Measurements from ENCODE around the gene OR8K3.

OR8K3 gene
- 0 reads per million in 4 donors for total RNA-seq

DNA sequence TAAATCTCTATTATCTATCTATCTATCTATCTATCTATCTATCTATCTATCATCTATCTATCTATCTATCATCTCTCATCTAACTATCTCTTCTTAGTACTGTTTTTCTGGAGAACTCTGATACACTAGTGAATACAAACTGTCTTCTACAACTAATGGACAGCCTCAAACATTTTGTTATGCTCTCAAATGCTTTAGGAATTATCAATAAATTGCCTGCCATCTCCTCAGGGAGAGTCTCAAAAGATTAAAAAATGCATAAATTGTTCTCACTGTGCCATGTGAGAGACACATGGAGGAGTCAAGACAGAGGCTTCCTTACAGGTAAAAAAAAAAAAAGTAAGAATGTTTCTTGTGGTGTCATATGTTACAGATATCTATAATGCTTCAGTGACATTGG, at the start of gene OR8K3:
TSS of gene OR8K3 (plus strand) at position 301 of the 400 bp plus-strand sequence. CDS start 3,163 bp downstream, outside the sequence.
- no peak for DNase-seq

GRCh38 chr11:56271092-56271491, 43.9 kb upstream of the OR8K3 start:
- DNase-seq, result no peak

DNA sequence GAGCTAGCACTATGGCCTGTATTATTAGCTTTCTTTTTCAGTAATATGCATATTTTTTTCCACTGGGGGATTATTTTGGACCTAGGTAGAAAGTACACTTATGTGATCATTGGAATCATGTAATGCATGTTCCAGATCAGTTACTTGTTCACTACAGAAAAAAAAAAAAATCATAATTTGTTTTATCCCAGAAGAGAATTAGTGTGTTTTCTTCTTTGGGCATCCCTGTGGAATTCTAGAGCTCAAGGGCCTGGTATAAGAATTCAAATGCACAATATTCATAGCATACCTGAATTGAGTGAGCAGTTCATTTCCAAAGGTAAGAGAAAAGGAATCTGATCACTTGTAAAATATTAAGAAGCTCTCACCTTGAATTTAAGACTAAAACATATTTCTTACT, 41.1 kb upstream of the OR8K3 start, which contains the start of gene OR5T1:
TSS of gene OR5T1 (plus strand) at position 301 of the 400 bp plus-strand sequence. CDS start 1,485 bp downstream, outside the sequence.
- no peak for DNase-seq

- no peak for DNase-seq
These were observed 22.8 kb upstream of the OR8K3 start, which contains the start of gene OR8H1 for GRCh38 chr11:56292154-56292553. TSS of gene OR8H1 (minus strand) at chr11:56292254. CDS start at chr11:56291062, 1,192 bp downstream.

DNA sequence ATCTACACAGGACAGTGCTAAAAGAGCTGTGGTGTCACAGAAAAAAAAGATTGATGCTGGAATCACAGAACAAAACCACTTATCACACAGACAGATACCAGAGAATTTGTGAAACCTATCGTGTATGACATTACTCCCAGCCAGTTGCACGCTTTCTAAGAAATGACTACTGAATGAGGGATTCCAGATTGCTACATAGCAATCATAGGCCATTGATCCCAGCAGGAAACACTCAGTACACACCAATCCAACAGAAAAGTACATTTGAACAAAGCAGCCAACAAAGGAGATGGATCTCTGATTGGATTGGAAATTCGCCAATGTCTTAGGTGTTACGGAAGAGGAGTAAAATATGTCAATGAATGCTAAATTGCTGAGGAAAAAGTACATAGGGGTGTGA, 18.0 kb upstream of the OR8K3 start:
- DNase-seq, result no peak

DNA sequence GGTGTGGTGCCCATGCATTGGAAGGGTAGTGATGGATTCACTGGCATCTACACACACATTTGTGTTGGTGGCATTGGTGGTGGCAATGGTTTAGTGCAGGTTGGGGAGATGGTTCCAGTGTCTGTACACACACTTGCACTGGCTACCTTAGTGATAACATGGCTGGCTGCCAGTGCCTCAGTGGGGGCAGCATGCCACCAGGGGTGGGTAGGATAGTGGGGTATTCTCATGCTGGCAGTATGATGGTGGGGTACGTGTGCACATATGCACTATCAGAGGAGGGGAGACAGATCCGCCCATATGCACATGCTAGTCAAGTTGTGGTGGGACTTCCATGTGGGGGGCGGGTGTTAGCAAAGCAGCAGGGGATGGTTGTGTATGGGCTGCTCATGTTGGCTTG, 7.1 kb upstream of the OR8K3 start:
- no peak for DNase-seq

DNA sequence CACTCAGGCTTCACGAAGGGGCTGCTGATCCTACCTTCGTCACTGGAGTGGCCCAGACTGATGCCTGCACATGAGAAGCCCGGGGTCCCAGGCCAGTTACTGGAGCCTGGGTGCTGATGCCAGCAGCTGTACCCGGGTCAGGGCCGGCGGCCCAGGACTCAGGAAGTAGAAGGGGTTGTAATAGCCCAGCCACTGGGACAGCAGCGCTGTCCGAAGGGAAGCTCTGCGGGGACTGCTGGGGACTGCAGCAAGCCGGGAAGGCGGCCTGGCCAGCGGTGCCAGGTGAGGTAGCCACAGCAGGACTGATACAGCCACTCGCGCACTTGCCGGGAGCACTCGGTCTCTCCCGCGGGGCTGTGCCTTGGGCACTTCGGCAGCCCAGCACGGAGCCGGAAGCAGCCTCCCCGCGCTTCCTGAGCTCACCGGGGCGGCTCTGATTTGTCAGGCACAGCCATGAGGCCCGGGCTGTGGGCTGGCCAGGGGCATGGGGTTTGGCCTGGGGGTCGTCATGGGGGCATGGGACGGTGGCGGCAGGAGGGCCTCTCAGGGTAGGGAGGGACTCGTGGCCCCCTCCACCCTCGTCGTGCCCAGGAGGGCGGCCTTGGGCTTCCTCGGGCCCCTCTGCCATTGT, 17.0 kb downstream of the OR8K3 start:
- DNase-seq, result no peak

DNA sequence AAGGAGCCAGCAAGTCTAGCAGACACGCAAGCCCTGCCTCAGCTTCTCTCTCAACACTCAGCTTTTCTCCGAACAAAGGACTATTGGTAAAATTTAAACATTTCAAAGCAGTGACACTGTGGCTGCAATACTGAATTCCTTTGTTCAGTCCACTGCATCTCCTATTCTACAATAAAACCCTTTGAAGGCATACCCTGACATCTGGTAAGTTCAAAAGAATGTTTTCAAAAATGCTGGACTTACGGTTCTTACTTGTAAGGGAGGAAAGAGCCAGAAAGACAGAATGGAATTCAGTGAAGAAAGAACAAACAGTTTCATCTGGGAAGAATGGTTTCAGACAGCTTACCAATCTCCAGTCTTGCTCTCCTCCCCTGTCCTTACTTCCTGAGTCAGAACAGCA, 18.2 kb downstream of the OR8K3 start:
- DNase-seq, result no peak

- no peak for DNase-seq
These were observed 25.3 kb downstream of the OR8K3 start for GRCh38 chr11:56340289-56340688.

GRCh38 chr11:56345739-56346138, 30.8 kb downstream of the OR8K3 start, which contains the start of gene OR8K1:
TSS of gene OR8K1 (plus strand) at chr11:56346039. CDS start at chr11:56346039, 0 bp downstream.
- DNase-seq, result no peak

DNA sequence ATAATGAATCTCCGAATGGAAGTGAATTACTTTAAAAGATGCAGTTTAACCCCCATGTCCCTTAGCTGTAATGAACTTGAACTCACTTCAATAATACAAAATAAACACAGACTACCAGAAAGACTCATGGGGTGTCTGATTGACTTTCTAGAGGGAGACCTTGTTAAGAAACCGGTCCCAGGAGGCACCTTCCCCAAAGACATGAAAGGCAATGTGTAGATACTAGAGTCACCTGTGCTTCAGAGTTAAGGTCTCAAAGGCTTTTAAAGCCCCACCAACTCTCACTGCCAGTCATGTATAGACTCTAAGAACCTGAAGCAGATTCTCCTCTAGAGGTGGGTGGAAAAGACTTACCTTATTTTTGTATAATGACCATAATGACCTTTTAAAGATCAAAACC, 39.0 kb downstream of the OR8K3 start, which contains the start of gene OR8J1:
TSS of gene OR8J1 (plus strand) at position 301 of the 400 bp plus-strand sequence. CDS start 5,956 bp downstream, outside the sequence.
- no peak for DNase-seq
